ENCODE measurements around the gene TBC1D5. TPM values are rescaled to one million over a fixed set of nuclear protein-coding genes. Genes with fewer than 3 reads are reported as not detected.

TBC1D5 gene
- polyA plus RNA-seq, 3 donors: 8.9 to 25.6 (median 18.1) TPM

GRCh38 chr3:17473761-17474160, 268.7 kb downstream of the TBC1D5 start:
- no peak overlapping the region for H3K27ac ChIP-seq (ENCODE audit: low read depth, low read length)

DNA sequence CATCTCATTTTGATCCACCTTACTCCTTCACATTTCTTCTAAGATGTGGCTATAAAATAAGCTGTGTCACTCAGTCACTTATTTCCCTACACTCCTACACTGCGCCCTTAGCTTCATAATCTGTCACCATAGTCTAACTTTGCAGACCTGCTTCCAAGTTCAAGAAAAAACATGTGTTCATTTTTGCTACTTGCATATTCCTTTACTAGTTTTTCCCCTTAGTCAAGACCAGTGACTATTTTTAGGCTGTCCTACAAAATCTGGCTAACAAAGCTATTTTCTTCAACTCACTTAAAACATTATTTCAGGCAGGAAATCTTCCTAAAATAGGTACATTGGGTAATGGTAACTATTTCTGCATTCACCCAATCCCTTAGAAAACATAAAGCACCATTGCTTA, 272.5 kb downstream of the TBC1D5 start:
- H3K27ac ChIP-seq (ENCODE audit: low read depth, low read length): no peak overlapping the region
- 88 to 97% (median 90%) methylated on average over 1 of the region's 1 CpG for WGBS, 3 donors

GRCh38 chr3:17469520-17469919, 272.9 kb downstream of the TBC1D5 start:
- WGBS, 3 donors: 77 to 91% (median 79%) methylated on average over 3 of the region's 3 CpGs
- no peak overlapping the region for H3K27ac ChIP-seq (ENCODE audit: low read depth, low read length)

- WGBS, 3 donors: 92 to 96% (median 95%) methylated on average over 4 of the region's 4 CpGs
- no peak overlapping the region for H3K27ac ChIP-seq (ENCODE audit: low read depth, low read length)
Measured at GRCh38 chr3:17466028-17466427, 276.4 kb downstream of the TBC1D5 start.

- 45 to 67% (median 65%) methylated on average over 3 of the region's 3 CpGs for WGBS, 3 donors
- no peak overlapping the region for H3K27ac ChIP-seq (ENCODE audit: low read depth, low read length)
Measured at GRCh38 chr3:17459470-17459993, 282.9 kb downstream of the TBC1D5 start.

DNA sequence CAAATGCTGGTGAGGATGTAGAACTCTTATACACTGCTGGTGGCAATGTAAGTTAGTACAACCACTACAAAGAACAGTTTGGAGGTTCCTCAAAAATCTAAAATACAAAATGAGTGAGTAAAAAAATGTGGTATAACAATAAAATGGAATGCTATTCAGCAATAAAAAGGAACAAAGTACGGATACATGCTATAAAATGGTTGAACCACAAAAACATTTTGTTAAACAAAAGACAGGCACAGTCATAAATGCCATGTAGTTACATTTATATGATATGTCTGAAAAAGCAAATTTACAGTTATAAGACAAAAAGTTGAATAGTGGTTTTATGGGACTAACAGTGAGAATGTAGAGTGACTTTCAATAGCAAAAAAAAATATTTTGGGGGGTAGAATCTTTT, 285.8 kb downstream of the TBC1D5 start:
- 94 to 97% (median 94%) methylated on average over 1 of the region's 1 CpG for WGBS, 3 donors
- H3K27ac ChIP-seq (ENCODE audit: low read depth, low read length): no peak overlapping the region

GRCh38 chr3:17456046-17456445, 286.4 kb downstream of the TBC1D5 start:
- no peak overlapping the region for H3K27ac ChIP-seq (ENCODE audit: low read depth, low read length)

DNA sequence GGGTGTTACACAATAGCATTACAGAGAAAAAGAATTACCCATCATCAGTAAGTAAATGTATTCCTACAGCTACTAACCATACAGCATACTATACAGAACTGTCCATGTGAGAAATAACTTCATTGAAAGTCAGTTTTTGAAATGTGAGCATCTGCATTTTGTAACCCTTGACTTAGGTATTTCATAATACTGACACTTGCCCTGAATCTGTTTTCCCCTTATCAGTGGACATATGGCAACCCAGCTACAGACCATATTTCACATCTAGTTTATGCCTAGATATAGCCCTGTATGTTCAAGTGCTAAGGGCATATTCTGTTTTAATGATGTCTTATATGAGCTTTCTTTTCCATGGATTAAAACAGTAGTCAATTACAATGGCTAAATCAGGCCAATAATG, 297.6 kb downstream of the TBC1D5 start:
- H3K27ac ChIP-seq (ENCODE audit: low read depth, low read length): no peak overlapping the region

GRCh38 chr3:17443142-17443541, 299.3 kb downstream of the TBC1D5 start:
- H3K27ac ChIP-seq (ENCODE audit: low read depth, low read length): no peak overlapping the region
- 96 to 97% (median 97%) methylated on average over 4 of the region's 4 CpGs for WGBS, 3 donors

GRCh38 chr3:17442332-17443049, 299.9 kb downstream of the TBC1D5 start:
- no peak overlapping the region for H3K27ac ChIP-seq (ENCODE audit: low read depth, low read length)
- 84 to 91% (median 89%) methylated on average over 3 of the region's 3 CpGs for WGBS, 3 donors

- WGBS, 3 donors: 91 to 97% (median 97%) methylated on average over 4 of the region's 4 CpGs
- no peak overlapping the region for H3K27ac ChIP-seq (ENCODE audit: low read depth, low read length)
Measured at GRCh38 chr3:17433876-17434275, 308.6 kb downstream of the TBC1D5 start.

DNA sequence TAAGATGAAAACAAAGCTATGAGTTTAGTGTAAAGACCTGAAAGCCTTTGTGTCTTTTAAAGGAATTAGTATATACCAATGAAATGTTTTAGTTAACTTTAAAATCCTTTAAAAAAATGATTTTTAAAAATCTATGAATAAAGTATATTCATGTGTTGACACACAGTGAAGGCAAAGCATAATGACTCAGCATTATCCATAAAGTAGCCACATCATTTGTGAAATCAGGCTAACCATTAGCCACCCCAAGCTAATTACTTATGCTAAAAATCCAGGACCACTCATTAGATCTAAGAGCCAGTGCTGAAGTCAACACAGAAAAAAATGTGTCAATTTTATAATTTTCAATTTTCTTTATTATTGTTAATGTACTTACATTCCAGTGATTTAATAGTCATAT, 310.2 kb downstream of the TBC1D5 start:
- no peak overlapping the region for H3K27ac ChIP-seq (ENCODE audit: low read depth, low read length)

DNA sequence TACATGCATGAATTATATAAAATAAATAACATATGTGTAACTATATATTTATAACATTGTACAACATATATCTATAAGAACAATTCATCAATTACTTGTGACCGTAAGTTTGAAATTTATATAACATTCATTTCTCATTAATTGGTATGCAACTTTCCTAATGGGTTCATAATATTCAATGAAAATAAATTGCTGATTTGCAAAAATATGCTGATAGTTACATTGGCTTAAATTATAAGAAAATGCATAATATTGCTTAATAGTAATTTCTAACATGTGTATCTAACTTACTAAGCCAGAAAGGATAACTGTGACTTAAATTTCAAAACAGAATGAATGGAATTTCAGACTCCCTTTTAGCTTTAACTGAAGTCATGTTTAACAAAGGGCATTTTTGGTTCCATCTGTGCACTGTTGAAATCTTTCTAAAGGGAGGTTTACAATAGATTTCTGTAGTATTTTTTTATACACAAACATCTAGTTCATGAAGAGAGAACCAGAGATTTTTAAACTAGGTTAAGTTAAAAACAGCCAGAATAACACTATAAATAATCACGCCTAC, 310.9 kb downstream of the TBC1D5 start:
- no peak overlapping the region for H3K27ac ChIP-seq (ENCODE audit: low read depth, low read length)
- WGBS, 3 donors: 95 to 100% (median 98%) methylated on average over 2 of the region's 2 CpGs

DNA sequence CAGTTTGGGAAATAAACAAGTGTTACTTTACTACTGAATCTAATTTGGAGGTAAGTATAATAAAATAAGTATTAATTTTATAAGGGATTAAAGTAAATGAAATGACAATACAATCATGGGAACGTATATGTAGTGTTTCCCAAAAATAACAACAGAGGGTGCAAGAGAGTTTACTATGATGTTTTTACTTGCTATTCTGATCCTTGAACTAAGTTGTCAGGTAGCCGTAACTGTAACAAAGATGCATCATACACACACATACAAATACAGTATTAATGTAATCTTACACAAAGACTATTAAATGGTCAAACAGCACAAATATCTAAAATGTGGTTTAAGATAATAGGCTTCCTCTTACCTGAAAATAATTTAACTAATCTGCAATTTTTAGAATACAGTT, 311.4 kb downstream of the TBC1D5 start:
- whole genome bisulfite sequencing, 3 donors: 11 to 24% (median 18%) methylated on average over 2 of the region's 2 CpGs
- no peak overlapping the region for H3K27ac ChIP-seq (ENCODE audit: low read depth, low read length)

- no peak overlapping the region for H3K27ac ChIP-seq (ENCODE audit: low read depth, low read length)
- WGBS, 3 donors: 66 to 80% (median 74%) methylated on average over 3 of the region's 3 CpGs
Measured at GRCh38 chr3:17430582-17430981, 311.8 kb downstream of the TBC1D5 start.

DNA sequence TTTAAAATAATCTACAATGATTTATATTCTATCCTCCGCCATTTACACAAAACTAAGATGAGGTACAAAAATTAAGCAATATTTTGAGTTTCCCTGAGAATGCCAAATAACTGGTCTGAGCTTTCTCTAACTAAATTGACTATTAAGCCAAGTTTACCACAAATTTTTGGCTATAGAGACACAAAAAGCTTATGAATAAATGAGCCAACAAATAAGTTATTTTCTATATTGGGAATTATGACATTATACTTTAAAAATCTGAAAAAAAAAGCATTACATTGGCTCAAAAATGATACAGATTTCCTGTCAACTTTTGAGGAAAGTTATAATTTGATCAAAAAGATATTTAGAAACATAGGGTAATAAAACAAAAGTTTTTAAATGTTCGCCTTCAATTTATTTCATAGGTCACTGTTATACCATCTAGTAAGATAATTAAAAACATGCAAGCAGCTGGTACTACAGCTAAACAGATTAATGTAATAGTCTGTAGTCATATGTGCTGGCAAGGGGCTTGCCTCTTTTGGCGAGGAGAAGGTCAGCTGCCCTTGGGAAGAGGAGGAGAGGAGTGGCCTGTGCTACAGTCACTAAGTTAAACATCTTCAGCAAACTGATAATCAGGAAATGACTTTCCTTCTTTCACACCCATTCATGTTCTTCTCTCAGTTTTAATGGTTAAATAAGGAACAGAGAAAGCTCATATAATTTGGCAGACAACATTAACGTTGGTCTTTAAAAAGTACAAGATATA, 318.5 kb downstream of the TBC1D5 start:
- 65 to 75% (median 66%) methylated on average over 4 of the region's 4 CpGs for WGBS, 3 donors
- no peak overlapping the region for H3K27ac ChIP-seq (ENCODE audit: low read depth, low read length)

- WGBS, 3 donors: 96 to 98% (median 97%) methylated on average over 2 of the region's 2 CpGs
- H3K27ac ChIP-seq (ENCODE audit: low read depth, low read length): no peak overlapping the region
Measured at GRCh38 chr3:17422636-17423035, 319.8 kb downstream of the TBC1D5 start.

- 50 to 96% (median 76%) methylated on average over 1 of the region's 1 CpG for WGBS, 3 donors
- no peak overlapping the region for H3K27ac ChIP-seq (ENCODE audit: low read depth, low read length)
Measured at GRCh38 chr3:17420668-17421067, 321.8 kb downstream of the TBC1D5 start.

DNA sequence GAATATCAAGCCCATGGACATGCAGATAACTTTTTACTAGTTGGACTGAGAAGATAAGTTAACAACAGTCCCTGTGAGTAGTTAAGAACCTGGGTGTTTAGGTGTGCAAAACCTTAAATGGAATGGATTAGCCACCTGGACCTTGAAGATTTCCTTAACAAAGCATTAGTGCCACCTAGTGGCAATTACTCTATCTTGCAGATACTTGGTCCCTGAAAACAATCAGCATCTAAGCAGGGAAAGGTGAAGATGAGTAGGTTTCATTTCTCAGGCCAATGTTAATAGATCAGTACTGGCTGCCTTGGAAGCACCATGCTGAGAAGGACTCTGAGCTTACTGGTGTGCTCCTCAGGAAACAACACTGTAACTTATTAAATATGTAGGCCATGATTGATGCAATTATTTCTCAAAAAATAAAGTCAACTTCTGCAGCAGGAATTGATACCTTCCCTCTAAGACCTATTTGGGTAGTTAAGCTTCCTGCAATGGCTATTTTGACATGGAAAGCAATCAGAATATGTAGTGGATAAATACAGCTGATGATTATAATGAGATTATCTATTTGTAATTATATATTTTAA, 329.4 kb downstream of the TBC1D5 start:
- H3K27ac ChIP-seq (ENCODE audit: low read depth, low read length): no peak overlapping the region

Data from adipose tissue (tissue), 3 donors.